NCI-H2227 (cell line): ENCODE results near the gene GABBR1.
"Not testable (repeated sequence)": the region's sequence is repeated elsewhere in the genome, so short reads cannot be mapped to it uniquely, and the experiment has no call there.

Source experiments
- DNase-seq: peaks from one replicate; lab custom pipeline; 2025; ENCODE audit not compliant: unreplicated experiment; lab: John Stamatoyannopoulos, UW

GABBR1 gene

DNA sequence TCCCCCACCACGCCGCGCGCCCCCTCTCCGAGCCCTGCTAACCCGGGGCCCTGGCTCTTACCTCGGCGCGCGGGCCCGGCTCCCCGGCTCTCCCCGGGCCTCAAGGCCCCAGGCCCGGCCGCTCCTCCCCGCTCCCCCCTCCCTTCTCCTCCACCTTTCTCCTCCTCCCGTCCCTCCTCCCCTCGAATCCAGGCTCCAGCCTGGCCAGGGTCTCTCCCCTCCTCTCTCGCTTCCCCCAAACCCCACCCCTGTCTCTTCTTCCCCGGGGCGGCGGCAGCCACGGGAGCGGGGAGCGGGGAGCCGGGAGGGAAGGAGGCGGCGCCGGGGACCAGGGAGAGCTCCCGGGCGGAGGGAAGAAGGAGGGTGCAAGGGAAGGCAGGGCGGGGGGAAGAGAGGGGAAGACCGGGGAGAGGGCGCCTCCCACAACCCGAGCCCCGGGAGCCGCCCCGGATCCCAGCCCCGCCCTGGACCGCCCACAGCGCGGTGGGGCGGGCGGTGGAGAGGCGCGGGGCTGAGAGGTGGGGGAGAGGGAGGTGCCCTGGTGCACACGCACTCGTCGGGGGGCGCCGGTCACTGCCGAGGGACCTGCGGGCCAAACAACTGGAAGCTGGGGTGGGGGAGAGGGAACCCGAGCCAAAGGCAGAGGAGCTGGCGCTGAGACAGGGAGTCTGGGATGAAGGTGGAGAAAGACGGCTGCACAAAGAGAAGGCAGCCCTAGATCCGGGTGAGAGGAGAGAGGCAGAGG is at the start of gene GABBR1:
Gene GABBR1 (minus strand): TSS at position 395 of the 745 bp plus-strand sequence. CDS start 798 bp downstream, outside the sequence.
- DNase-seq = peak; percentile 95

DNA sequence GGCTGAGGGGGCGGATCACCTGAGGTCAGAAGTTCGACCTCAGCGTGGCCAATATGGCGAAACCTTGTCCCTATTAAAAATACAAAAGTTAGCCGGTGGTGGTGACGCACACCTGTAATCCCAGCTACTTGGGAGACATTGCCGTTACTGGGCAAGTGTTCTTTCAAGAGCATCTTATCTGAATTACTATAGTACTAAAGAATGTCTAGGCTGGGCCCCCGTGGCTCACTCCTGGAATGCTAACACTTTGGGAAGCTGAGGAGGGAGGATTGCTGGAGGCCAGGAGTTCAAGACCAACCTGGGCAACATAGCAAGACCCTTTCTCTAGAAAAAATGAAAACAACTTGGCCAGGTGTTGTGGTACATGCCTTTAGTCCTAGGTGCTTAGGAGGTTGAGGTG is 48.8 kb upstream of the GABBR1 start:
- no peak for DNase-seq

DNA sequence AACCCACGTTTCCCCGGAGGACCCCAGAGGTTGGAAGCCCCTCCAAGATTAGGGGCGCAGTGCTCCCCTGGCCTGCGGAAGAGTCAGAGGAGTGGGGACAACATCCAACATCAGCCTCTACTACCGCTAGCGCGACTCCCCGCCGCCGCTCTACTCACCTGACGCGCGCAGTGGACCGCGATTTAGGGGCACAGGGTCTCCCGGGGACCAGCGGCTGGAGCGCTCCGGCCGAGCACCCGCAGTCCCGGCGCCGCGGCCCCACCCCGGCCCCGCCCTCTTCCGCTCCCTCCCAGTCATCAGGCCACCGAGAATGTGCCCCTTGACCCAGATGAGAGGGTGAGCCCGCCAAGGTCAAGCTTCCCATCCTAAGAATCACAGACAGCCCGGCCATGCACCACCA is 47.9 kb upstream of the GABBR1 start, which contains the start of gene ZFP57:
Gene ZFP57 (minus strand): TSS at position 249 of the 400 bp plus-strand sequence. CDS start 4,149 bp downstream, outside the sequence.
- no peak for DNase-seq

DNA sequence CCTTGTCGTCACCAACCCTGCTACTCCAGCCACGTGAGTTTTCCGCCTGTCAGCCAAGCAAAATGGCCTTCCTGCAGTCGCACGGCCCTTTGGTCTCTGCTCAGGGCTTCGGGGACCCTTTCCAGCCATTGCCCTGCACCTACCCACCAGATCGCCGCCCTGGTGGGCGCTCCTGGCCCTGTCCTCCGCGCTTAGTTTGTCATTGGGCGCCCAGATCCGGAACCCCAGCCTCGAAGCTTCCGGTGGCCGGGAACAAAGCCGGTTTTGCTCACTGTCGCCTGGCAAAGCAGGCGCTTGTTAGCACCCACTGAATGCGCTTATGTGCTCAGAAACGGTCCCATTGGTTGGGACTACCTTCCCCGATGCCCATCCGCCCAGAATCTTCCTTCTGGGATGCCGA is 47.4 kb upstream of the GABBR1 start:
- DNase-seq = no peak

DNA sequence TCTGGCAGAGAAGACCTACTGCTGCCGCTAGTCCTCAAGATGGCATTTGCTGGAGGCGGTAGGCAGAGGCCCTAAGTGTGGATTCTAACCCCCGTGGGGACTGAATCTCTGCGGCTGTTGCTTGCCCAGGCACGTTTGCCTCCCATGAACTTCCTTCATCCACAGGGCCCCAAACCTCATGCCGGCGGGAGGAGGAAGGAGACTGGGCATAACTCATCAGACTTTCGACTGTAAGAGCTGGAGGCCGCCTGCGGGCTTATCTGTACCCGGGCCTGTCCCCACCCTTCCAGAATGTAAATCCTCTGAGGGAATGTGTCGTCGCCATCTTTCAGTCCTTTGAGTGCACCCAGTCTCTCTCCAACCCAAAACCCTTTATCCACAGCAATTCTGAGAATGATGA is 47.0 kb upstream of the GABBR1 start:
- DNase-seq = no peak

DNA sequence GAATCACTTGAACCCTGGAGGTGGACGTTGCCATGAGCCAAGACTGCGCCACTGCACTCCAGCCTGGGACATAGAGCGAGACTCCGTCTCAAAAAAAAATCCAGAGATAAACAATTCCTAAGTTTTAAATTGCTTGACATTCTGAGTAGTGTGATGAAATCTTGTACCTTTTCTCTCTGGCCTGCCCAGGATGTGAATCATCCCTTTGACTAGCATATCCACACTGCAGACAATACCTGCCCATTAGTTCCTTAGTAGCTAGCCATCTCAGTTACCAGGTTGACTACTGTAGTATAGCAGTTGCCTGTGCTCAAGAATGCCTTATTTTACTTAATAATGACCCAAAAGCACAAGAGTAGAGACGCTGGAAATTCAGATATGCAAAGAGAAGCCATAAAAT is 45.1 kb upstream of the GABBR1 start:
- DNase-seq = no peak

DNA sequence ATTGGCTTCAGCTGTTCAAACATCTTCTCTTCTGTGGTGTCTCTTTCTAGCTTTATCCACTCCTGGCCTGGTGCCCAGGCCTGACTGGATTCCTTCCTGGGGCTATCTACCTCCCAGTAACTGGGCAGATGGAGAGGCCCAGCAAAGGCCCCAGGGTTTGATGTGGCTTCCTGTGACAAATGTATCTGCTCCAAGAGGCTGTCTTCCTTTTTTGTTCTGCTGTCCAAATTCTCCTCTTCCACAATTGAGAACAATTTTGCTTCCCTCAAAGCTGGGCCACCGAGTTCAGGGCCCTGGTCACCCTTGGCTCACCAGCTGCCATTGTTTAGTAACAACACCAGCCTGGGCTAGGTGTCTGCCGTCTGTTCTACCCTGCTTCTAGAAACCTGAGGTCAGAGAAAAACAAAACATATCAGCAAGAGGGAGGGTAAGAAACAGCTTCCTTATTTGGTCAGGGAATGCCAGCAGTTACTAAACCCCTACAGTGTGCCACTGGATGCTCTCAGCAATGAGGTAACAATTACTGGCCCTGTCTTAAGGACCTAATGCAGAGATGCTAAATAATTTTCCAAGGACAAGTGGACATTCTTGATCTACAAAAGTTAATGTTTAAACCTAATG is 44.1 kb upstream of the GABBR1 start:
- DNase-seq = no peak

DNA sequence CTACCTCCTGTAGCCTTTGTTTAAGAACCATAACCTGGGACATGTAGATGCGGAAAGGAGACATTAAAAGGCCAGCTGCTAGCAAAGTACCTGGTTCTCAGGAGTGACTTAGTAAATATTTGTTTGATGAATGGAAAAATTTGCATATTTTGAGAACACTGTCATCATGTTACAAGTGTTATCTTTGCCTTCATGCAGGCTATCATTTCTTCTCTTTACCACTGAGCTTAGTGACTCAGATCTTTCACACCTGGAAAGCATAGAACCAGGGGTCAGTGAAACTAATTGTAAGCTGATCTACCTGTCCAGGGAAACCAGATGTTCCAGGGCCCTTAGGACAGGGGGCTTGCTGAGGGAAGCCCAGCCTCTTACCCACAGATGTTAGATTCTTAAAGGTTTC is 42.6 kb upstream of the GABBR1 start:
- DNase-seq = no peak

DNA sequence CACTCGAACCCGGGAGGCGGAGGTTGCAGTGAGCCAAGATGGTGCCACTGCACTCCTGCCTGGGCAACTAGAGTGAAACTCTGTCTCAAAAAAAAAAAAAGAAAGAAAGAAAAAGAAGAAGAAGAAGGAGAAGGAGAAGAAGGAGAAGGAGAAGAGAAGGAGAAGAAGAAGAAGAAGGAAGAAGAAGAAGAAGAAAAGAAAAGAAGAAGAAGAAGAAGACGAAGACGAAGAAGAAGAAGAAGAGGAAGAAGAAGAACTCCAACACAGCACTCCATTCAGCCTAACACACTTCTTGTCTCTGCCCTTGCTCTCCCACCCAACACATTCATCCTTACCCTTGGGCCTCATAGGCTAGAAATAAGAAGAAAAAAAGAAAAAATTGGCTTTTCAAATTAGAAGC is 41.0 kb upstream of the GABBR1 start:
- DNase-seq = no peak

DNA sequence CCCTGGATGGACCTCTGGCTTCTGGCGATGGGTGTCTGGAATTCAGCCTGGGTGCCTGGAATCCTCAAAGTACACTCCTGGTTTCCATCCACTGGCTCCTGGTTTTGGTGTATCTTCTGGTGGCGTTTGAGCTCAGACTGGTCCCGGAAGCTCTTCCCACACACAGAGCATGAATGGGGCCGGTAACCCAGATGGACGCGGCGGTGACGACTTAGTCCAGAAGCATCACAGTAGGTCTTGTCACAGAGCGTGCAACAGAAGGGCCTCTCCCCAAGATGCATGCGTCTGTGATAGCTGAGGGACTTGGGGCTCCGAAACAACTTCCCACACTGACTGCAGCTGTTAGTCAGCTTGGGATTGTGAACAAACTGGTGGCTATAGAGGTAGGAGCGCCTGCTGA is 40.2 kb upstream of the GABBR1 start:
- no peak for DNase-seq

DNA sequence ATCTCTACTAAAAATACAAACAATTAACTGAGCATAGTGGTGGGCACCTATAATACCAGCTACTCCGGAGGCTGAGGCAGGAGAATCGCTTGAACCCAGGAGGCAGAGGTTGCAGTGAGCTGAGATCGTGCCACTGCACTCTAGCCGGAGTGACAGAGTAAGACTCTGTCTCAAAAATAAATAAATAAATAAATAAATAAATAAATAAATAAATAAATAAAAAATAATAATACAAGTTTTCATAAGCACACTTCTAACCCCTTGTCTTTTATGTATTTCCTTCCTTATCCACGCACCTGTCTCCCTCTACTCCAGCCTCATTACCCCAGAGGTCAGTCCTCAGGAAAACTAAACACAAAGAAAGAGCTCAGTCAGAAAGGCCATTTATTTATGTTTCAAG is 39.1 kb upstream of the GABBR1 start:
- DNase-seq = not testable (repeated sequence)

DNA sequence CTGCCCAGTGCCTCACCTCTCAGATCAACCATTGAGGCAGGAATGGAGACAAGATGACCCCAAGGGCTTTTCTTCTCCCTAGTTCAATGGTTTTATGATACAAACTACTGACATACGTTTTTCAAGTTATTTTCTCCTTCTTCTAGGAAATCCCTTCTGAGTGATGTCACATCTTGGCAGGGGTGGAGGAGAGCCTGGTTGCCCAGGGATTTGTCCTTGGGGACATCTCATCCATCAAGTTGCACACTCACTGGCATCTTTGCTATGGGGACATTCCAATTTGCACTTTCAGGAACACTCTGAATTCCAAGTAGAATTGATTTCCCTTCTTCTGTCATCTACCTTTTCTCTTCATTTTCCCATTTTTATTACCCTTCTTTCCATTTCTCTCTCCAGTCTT is 38.0 kb upstream of the GABBR1 start:
- DNase-seq = no peak

DNA sequence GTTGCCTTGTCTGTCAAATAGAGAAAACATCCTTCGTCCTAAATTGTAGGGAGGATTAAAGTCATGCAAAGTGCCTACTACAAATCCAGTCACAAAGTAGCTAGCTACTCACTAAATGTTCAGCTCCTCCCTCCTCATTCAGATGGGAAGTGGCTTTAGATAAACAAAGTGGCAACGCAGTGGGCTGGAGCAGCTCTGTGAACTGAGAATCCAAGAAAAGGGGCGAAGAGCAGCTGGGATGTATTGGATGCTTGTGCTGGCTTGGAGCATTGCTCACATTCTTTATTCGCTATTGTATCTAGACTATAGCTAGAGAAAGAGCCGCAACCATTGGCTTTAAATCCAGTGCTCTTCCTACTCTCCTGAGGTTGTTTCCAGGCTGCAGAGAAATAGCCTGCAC is 34.2 kb upstream of the GABBR1 start:
- no peak for DNase-seq

DNA sequence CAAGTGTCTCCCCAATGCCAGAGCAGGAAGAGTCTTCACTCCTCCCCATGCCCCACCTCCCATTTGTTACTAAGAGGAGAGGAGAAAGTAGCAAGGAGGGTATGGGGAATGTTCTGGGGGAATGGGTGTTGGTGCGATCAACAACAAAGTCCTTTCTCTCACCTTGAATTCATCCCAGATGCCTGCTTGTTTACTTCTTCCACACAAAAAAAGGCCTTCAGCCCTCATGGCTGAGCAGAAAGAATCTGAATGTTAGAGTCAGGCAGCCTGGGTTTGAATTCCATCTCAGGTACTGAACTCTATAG is 33.8 kb upstream of the GABBR1 start:
- no peak for DNase-seq

DNA sequence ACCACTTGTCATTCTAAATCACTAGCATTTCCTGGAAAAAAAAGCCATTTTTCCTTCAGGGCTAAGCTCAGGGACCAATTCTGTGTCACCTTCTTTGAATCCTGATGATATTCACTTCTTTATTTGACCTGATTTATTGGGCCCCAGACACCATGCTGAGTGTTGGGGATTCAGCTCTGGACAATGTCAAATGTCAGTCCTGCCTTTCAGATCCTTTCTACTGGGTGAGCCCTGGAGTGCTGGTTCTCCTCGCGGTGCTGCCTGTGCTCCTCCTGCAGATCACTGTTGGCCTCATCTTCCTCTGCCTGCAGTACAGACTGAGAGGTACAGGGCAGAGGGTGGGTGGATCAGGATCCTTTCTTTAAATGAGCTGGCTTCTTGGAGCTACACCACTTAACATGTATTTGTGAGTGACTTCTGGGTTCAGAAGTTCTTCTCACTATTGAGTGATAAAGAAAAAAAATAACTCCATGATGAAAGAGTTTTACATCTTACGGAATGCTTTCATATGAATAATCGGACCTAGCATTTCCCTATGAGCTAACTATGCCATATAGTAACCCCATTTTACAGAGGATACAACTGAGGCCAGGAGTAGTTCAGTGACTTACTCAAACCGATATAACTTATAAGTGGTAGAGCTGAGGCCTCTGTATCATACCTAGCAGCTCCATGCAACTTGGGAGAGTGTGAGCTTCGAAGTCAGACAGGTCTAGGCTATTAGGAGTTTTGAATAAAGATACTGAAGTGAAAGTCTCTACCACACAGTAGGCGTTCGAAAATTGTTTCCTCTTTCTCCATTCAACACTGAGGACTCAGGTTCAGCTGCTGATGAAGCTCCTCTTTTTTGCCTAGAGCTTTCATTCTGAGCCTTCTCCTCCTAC is 33.2 kb upstream of the GABBR1 start:
- no peak for DNase-seq

DNA sequence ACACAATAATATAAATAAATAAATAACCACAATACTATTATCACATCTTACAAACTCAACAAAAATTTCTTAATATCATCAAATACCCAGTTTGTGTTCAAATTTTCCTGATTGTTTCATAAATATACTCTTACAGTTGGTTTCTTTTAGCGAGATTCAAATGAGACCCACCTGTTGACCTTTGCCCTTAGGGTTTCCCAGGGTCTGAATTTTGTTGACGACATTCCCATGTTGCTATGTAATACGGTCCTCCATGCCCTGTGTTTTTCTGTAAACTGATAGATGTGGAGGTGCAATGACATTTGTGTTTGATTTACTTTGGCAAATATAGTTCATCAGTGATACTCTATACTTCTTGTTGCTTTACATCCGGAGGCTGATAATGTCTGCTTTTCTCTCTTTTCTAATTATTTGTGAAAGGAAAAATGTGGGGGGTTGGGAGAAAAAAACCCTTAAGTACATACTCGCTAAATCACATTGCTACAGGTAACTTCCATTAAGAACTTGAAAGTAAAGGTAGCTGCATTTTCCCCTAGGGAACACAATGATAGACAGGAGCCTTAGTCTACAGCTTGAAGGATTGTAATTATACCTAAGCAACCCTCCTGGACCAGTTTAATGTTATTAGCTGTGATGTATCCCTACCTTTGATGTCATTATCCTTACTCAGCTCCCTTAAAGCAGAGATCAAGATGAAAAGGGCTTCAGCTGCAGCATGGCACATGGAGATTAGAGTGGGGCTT is 30.5 kb upstream of the GABBR1 start:
- peak; percentile 13 for DNase-seq

DNA sequence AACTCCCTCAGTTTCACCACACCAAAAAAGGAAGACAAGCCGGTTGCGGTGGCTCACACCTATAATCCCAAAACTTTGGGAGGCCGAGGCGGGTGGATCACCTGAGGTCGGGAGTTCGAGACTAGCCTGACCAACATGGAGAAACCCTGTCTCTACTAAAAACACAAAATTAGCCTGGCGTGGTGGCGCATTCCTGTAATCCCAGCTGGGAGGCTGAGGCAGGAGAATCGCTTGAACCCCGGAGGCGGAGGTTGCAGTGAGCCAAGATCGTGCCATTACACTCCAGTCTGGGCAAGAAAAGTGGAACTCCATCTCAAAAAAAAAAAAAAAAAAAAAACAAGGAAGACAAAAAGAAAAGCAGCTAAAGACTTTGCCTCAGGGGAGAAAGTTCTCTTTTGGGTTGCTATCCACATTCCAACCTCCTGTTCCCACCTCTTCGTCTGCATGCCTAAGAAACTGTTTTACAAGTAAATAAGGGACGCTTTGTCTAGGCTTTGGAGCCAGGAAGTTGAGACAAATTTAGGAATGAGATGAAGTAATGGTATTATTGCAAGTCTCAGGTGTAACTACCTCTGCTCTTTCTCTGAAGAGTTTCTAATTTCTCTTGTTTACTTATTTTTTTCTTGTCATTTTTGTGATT is 28.6 kb upstream of the GABBR1 start:
- not testable (repeated sequence) for DNase-seq

DNA sequence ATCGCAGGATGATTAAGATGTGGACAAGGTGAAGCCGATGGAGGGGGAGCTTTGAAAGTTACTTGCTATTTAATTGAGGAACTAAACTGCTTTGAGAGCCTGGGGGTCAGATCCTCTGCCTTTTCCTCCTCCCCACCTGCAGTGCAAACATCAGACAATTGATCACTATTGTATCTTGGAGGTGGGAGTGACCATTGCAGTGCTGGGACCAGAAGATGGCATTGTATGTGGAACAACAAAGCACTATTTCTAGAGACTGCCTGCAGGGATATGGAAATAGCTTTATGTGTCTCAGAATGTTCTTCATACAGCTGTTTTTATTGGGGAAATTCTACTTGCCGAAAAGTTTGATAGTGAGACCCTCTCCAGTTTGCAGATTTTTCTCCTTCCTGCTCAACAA is 28.1 kb upstream of the GABBR1 start:
- DNase-seq = no peak

DNA sequence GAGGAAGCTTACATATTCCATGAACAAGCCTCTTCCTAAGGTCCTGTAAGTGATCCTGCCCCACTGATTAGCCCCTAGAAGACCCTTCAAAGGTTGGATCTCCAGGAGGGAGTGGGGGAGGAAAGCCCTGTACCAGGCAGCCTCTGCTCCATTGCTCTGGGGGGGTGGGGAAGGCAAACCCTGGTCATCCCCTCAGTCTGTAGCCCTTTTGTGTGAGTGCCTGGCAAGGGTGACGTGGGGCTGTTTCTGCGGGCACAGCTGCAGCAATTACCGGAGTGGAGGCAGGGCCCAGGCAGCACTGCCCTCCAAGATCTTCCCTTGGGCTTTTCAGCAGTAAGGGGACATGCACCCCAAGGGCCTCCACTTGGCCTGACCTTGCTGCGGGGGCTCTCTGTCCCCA is 23.8 kb upstream of the GABBR1 start, which contains the start of gene MOG:
Gene MOG (plus strand): TSS at position 295 of the 400 bp plus-strand sequence. CDS start 118 bp downstream, outside the sequence.
- DNase-seq = no peak

DNA sequence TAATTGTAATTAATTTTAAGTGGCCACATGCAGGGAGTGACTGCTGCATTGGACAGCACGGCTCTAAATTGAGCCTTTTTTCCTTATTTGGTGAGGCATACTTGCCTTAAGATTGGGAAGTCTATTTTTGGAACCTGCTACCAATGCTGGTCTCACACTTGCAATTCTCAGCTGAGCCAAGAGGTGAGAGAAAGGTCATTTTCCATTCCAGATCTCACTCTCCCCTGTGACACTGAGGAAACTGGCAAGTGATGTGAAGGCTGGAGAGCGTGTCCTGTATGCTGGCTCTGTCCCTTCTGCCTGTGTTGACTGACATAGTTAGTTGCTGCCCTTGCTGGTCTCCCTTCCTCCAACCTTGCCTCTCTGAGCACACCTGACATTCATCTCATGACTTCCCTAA is 23.2 kb upstream of the GABBR1 start:
- no peak for DNase-seq

DNA sequence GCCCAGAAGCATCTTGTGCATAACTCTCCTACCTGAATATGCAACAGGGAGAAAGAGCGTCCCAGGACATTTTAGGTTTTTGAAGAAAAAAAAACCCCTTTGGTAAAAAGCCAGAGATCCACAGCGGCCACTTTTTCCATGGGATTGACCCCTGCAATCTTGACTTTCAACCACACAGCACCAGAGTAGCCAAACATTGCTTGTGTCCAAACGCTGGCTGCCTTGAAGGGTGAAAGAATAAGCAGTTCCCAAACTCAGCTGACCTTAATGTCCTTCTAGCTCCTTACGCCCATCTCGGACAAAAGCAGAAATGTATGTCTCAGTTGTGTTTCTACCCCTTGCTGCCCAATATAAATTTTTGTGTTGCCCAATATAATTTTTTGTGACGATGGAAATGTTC is 22.7 kb upstream of the GABBR1 start:
- DNase-seq = no peak
